ENCODE results near the gene CD59. TPM values are rescaled to one million over a fixed set of nuclear protein-coding genes. Genes with fewer than 3 reads are reported as not detected.

The CD59 gene
- total RNA-seq, 1 donor from 2014 or later, result 204 TPM

- TF ChIP-seq CTCF (conservative IDR thresholded peaks at IDR 0.05), result no peak
- DNase-seq (ENCODE audit: extremely low spot score, unreplicated experiment), result no peak
- Mint-ChIP-seq H3K27ac (peak overlapping the region; percentile 25), H3K27me3 (peaks cover 18% of the 10 kb centered on the region), H3K9me3 (no peaks in the 10 kb centered on the region), H3K4me3 (peak overlapping the region; percentile 96), H3K36me3 (peaks cover 7% of the 10 kb centered on the region), H3K4me1 (ENCODE audit: unreplicated experiment) (peaks cover 20% of the 10 kb centered on the region)
These were observed 36.6 kb upstream of the CD59 start for GRCh38 chr11:33772870-33773269.

GRCh38 chr11:33772300-33772699 is 36.1 kb upstream of the CD59 start:
- Mint-ChIP-seq H3K36me3 (peaks cover 7% of the 10 kb centered on the region), H3K4me3 (peak overlapping the region; percentile 96), H3K9me3 (no peaks in the 10 kb centered on the region), H3K27ac (peak overlapping the region; percentile 25), H3K4me1 (ENCODE audit: unreplicated experiment) (peaks cover 20% of the 10 kb centered on the region), H3K27me3 (peaks cover 17% of the 10 kb centered on the region)
- no peak for TF ChIP-seq CTCF (conservative IDR thresholded peaks at IDR 0.05)
- no peak for DNase-seq (ENCODE audit: extremely low spot score, unreplicated experiment)

GRCh38 chr11:33770236-33770635 is 34.0 kb upstream of the CD59 start:
- Mint-ChIP-seq H3K27ac (peak overlapping the region; percentile 93), H3K36me3 (peaks cover 11% of the 10 kb centered on the region), H3K27me3 (peaks cover 7% of the 10 kb centered on the region), H3K4me3 (no peak overlapping the region), H3K9me3 (no peaks in the 10 kb centered on the region), H3K4me1 (ENCODE audit: unreplicated experiment) (peaks cover 18% of the 10 kb centered on the region)
- TF ChIP-seq CTCF (conservative IDR thresholded peaks at IDR 0.05), result no peak
- DNase-seq (ENCODE audit: extremely low spot score, unreplicated experiment), result no peak

GRCh38 chr11:33769542-33769941 is 33.3 kb upstream of the CD59 start:
- peak overlapping the region; percentile 69 for H3K4me3 Mint-ChIP-seq
- peaks cover 17% of the 10 kb centered on the region for H3K36me3 Mint-ChIP-seq
- H3K27ac Mint-ChIP-seq, result peak overlapping the region; percentile 93
- no peaks in the 10 kb centered on the region for H3K9me3 Mint-ChIP-seq
- TF ChIP-seq CTCF (conservative IDR thresholded peaks at IDR 0.05), result no peak
- peaks cover 11% of the 10 kb centered on the region for H3K4me1 Mint-ChIP-seq (ENCODE audit: unreplicated experiment)
- peaks cover under 1% of the 10 kb centered on the region for H3K27me3 Mint-ChIP-seq
- DNase-seq (ENCODE audit: extremely low spot score, unreplicated experiment), result no peak

GRCh38 chr11:33767624-33768023 is 31.4 kb upstream of the CD59 start:
- Mint-ChIP-seq H3K27me3 (no peaks in the 10 kb centered on the region), H3K4me1 (ENCODE audit: unreplicated experiment) (peaks cover 8% of the 10 kb centered on the region), H3K9me3 (no peaks in the 10 kb centered on the region), H3K36me3 (peaks cover 31% of the 10 kb centered on the region), H3K27ac (no peak overlapping the region), H3K4me3 (no peak overlapping the region)
- no peak for DNase-seq (ENCODE audit: extremely low spot score, unreplicated experiment)
- TF ChIP-seq CTCF (conservative IDR thresholded peaks at IDR 0.05), result no peak

- H3K4me1 Mint-ChIP-seq (ENCODE audit: unreplicated experiment), result peaks cover 4% of the 10 kb centered on the region
- TF ChIP-seq CTCF (conservative IDR thresholded peaks at IDR 0.05), result no peak
- no peak overlapping the region for H3K27ac Mint-ChIP-seq
- H3K27me3 Mint-ChIP-seq, result no peaks in the 10 kb centered on the region
- no peaks in the 10 kb centered on the region for H3K9me3 Mint-ChIP-seq
- peaks cover 31% of the 10 kb centered on the region for H3K36me3 Mint-ChIP-seq
- H3K4me3 Mint-ChIP-seq, result no peak overlapping the region
- DNase-seq (ENCODE audit: extremely low spot score, unreplicated experiment), result no peak
These were observed 29.9 kb upstream of the CD59 start for GRCh38 chr11:33766085-33766484.

Data from type B pancreatic cell (in vitro differentiated cells).